Measurements from ENCODE around the gene OR52N1. TPM values are rescaled to one million over a fixed set of nuclear protein-coding genes. Genes with fewer than 3 reads are reported as not detected.

The OR52N1 gene
- total and polyA plus RNA-seq, 2 donors (not counting 3 experiments of a cell fraction or from before 2014, with no cell fraction given) = not detected

- no peak overlapping the region for H3K9ac ChIP-seq (replicated peaks; ENCODE audit: extremely low read depth, insufficient read depth, low read length)
- dilution Hi-C loops (cut with MboI; ENCODE audit: extremely low pct_ligation_motif_present, low sequenced_read_pairs) (no loop called here), intact Hi-C loops (cut with micrococcal nuclease) (no loop called here)
- H3K27ac ChIP-seq (ENCODE audit: insufficient read depth, low read depth, low read length) = no peak overlapping the region
- H3K4me1 ChIP-seq (ENCODE audit: control insufficient read depth, extremely low read depth, insufficient read depth, low read length) = no peaks in the 10 kb centered on the region
- no peak overlapping the region for H2AFZ ChIP-seq (ENCODE audit: low read depth, low read length)
- POLR2A ChIA-PET = no interaction called here
- H4K20me1 ChIP-seq (replicated peaks; ENCODE audit: control insufficient read depth, extremely low read depth, insufficient read depth, low read length) = no peaks in the 10 kb centered on the region
- H3K79me2 ChIP-seq (ENCODE audit: control insufficient read depth, insufficient read depth, low read length) = no peaks in the 10 kb centered on the region
- H3K9me3 ChIP-seq (replicated peaks; ENCODE audit: control insufficient read depth, insufficient read depth, low read length) = no peaks in the 10 kb centered on the region
- no peak for FAIRE-seq
- TF ChIP-seq CTCF (IDR thresholded peaks at IDR 0.05; ENCODE audit: extremely low read depth in 1 of 2, insufficient read depth in 1 of 2, low read depth in 1 of 2, low read length in 2 of 2) = no peak
- no peak for TF ChIP-seq EZH2 (IDR thresholded peaks at IDR 0.05; ENCODE audit: borderline replicate concordance, low read depth, low read length, severe bottlenecking)
- TF ChIP-seq JUN (IDR thresholded peaks at IDR 0.05; ENCODE audit: borderline replicate concordance, insufficient read depth, insufficient read length, low read depth) = no peak
- no peak for TF ChIP-seq GATA2 (IDR thresholded peaks at IDR 0.05; ENCODE audit: insufficient read depth, insufficient read length, low read depth, low read length)
- no peak for TF ChIP-seq POLR2AphosphoS5 (IDR thresholded peaks at IDR 0.05; ENCODE audit: insufficient read depth, low read depth, low read length)
- no peak for TF ChIP-seq FOS (IDR thresholded peaks at IDR 0.05; ENCODE audit: borderline replicate concordance, insufficient read depth, low read length)
- no peak for TF ChIP-seq POLR2A (IDR thresholded peaks at IDR 0.05; ENCODE audit: low read depth, low read length)
- no peak for DNase-seq (ENCODE audit: low read depth, low spot score)
- H3K9me1 ChIP-seq (replicated peaks; ENCODE audit: control insufficient read depth, extremely low read depth, insufficient read depth, low read length) = no peaks in the 10 kb centered on the region
- CTCF ChIA-PET = interaction anchor here (1.3 kb wide), 1 partner anchor 75 kb away, joined by 3 read pairs; no protein-coding TSS in a partner anchor
- no TSS peak for BruUV-seq (replicated peaks)
- H3K4me3 ChIP-seq (replicated peaks in 1 of 3; ENCODE audit: insufficient read depth in 1 of 3, low read depth in 1 of 3, low read length in 3 of 3) = no peak overlapping the region
- no peaks in the 10 kb centered on the region for H3K27me3 ChIP-seq (ENCODE audit: control insufficient read depth in 2 of 2, insufficient read depth in 2 of 2, low read length in 2 of 2)
- no peak overlapping the region for H3K4me2 ChIP-seq (ENCODE audit: insufficient read depth, low read length)
- no peaks in the 10 kb centered on the region for H3K36me3 ChIP-seq (ENCODE audit: control insufficient read depth in 2 of 2, extremely low read depth in 1 of 2, insufficient read depth in 2 of 2, low read length in 2 of 2)
These were observed 24.5 kb upstream of the OR52N1 start for GRCh38 chr11:5815534-5815933.
